Central memory CD8-positive, alpha-beta T cell (primary cell): Measurements from ENCODE around the gene KRTAP5-8.
"Not testable (repeated sequence)": the region's sequence is repeated elsewhere in the genome, so short reads cannot be mapped to it uniquely, and the experiment has no call there.

Source experiments
- ATAC-seq: fragments of 150-1000 bp; cut with Tn5 transposase; replicated peaks from 2 replicates; pipeline ENCODE4 v1.10.0; 2022; ENCODE audit warnings: mild to moderate bottlenecking, moderate FRiP score, moderate number of reproducible peaks; ENCODE audit not compliant: poor library complexity, severe bottlenecking; ENCODE audit errors: extremely low read depth
- DNase-seq, 2 donors: peaks; one replicate each; pipeline ENCODE4 v3.0.0; 2021; ENCODE audit warnings: low spot score in 2 of 2
- H3K27ac Mint-ChIP-seq: one replicate; pipeline ENCODE4 v1.8.0; 2022; ENCODE audit warnings: low read depth, mild to moderate bottlenecking, moderate library complexity, mixed read lengths
- H3K27me3 Mint-ChIP-seq: one replicate; pipeline ENCODE4 v1.8.0; 2022; ENCODE audit warnings: mixed read lengths
- H3K36me3 Mint-ChIP-seq: one replicate; pipeline ENCODE4 v1.8.0; 2022; ENCODE audit warnings: mild to moderate bottlenecking, moderate library complexity, mixed read lengths; ENCODE audit not compliant: insufficient read depth
- H3K4me1 Mint-ChIP-seq: one replicate; pipeline ENCODE4 v1.8.0; 2022; ENCODE audit warnings: mixed read lengths
- H3K4me3 Mint-ChIP-seq: one replicate; pipeline ENCODE4 v1.8.0; 2022; ENCODE audit warnings: mild to moderate bottlenecking, moderate library complexity, mixed read lengths
- H3K9me3 Mint-ChIP-seq: one replicate; pipeline ENCODE4 v1.8.0; 2022; ENCODE audit warnings: mixed read lengths

Gene KRTAP5-8, protein sequence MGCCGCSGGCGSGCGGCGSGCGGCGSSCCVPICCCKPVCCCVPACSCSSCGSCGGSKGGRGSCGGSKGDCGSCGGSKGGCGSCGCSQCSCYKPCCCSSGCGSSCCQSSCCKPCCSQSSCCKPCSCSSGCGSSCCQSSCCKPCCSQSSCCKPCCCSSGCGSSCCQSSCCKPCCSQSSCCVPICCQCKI

DNA sequence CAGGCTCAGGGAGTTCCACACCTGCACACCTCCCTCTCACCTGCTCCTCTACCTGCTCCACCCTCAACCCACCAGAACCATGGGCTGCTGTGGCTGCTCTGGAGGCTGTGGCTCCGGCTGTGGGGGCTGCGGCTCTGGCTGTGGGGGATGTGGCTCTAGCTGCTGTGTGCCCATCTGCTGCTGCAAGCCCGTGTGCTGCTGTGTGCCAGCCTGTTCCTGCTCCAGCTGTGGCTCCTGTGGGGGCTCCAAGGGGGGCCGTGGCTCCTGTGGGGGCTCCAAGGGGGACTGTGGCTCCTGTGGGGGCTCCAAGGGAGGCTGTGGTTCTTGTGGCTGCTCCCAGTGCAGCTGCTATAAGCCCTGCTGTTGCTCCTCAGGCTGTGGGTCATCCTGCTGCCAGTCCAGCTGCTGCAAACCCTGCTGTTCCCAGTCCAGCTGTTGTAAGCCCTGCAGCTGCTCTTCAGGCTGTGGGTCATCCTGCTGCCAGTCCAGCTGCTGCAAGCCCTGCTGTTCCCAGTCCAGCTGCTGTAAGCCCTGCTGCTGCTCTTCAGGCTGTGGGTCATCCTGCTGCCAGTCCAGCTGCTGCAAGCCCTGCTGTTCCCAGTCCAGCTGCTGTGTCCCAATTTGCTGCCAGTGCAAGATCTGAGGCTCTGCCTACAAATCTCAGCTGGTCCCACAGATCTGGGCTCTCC, at the start of gene KRTAP5-8:
Gene KRTAP5-8 (plus strand): TSS at position 49 of the 689 bp plus-strand sequence. CDS start 31 bp downstream, at position 80.
- Mint-ChIP-seq H3K9me3 (peaks cover 11% of the 10 kb centered on the region), H3K27me3 (peaks cover 65% of the 10 kb centered on the region)
- H3K4me1 Mint-ChIP-seq, H3K36me3 Mint-ChIP-seq, ATAC-seq, H3K27ac Mint-ChIP-seq, H3K4me3 Mint-ChIP-seq, DNase-seq: not testable (repeated sequence)

- H3K9me3 Mint-ChIP-seq = no peaks in the 10 kb centered on the region
- peaks cover 14% of the 10 kb centered on the region for H3K4me1 Mint-ChIP-seq
- H3K27me3 Mint-ChIP-seq = no peaks in the 10 kb centered on the region
- H3K36me3 Mint-ChIP-seq = peaks cover 42% of the 10 kb centered on the region
- ATAC-seq (no peak), DNase-seq (no peak)
- peak overlapping the region; percentile 62 for H3K27ac Mint-ChIP-seq
- H3K4me3 Mint-ChIP-seq = no peak overlapping the region
These were observed 49.0 kb upstream of the KRTAP5-8 start for GRCh38 chr11:71488681-71489270.

DNA sequence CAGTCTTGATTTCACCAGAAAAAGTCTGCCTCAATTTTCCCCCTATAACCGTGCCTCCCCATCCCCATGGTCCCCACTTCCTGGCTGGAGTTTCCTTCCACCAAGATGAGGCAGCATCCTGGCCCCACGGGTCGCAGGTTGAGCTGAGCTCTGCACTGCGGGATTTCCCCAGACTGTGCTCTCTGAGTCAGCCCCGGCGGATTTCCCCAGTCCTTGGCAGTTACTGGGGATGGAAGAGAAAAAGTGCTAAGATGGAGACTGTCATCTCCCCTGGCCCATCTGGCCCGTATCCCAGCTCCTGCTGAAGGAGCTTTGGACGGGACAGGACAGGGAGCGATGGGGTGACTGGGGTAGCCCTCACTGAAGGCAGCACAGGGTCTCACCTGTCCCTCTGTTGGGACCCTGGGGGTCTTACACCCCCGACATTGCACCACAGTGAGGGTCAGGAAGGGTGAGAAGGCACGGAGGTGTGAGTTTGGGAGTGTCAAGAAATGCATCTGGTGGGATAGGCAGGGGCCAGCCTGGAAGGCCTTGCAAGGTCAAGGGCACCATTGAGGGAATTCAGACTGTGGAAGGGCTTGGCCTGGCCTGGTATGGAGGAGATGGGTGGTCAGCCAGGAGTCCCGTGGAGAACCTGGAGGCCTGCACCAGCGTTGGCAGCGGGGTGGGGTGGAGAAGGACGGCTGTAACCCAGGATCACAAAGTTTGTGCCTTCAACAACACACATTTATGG, 48.3 kb upstream of the KRTAP5-8 start:
- Mint-ChIP-seq H3K27me3 (no peaks in the 10 kb centered on the region), H3K36me3 (peaks cover 39% of the 10 kb centered on the region), H3K4me3 (no peak overlapping the region), H3K27ac (peak overlapping the region; percentile 62), H3K4me1 (peaks cover 19% of the 10 kb centered on the region), H3K9me3 (no peaks in the 10 kb centered on the region)
- ATAC-seq (no peak), DNase-seq (no peak)

DNA sequence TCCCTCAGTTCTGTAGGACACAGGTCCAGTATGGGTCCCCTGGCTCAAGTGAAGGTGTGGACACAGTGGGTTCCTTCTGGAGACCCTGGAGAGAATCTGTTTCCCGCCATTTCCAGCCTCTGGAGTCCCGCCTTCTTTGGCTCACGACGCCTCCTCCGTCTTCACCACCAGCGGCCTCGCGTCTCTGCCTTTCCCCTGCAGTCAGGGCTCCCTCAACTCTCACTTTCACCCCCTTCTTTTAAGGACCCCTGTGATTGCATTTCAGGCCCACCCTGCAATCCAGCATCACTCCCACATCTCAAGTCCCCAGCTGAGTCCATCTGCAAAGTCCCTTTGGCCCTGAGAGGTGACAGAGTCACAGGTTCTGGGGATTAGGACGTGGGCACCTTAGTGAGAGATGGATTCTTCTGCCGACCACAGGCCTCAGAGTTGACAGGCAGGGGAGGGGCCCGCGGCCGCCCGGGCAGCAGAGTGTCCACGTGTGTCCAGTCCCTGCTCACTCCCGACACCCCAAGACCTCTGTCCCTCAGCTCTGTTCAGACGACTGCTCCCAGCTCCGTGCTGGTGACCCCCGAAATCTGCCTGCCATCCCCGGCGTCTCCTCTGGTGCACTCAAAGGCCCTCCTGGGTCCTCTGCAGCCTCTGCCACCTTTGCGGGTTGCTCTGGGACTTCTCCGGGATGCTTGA, 47.6 kb upstream of the KRTAP5-8 start:
- Mint-ChIP-seq H3K27me3 (no peaks in the 10 kb centered on the region), H3K4me1 (peaks cover 19% of the 10 kb centered on the region), H3K27ac (no peak overlapping the region), H3K4me3 (no peak overlapping the region), H3K9me3 (no peaks in the 10 kb centered on the region), H3K36me3 (peaks cover 43% of the 10 kb centered on the region)
- DNase-seq (no peak), ATAC-seq (no peak)

DNA sequence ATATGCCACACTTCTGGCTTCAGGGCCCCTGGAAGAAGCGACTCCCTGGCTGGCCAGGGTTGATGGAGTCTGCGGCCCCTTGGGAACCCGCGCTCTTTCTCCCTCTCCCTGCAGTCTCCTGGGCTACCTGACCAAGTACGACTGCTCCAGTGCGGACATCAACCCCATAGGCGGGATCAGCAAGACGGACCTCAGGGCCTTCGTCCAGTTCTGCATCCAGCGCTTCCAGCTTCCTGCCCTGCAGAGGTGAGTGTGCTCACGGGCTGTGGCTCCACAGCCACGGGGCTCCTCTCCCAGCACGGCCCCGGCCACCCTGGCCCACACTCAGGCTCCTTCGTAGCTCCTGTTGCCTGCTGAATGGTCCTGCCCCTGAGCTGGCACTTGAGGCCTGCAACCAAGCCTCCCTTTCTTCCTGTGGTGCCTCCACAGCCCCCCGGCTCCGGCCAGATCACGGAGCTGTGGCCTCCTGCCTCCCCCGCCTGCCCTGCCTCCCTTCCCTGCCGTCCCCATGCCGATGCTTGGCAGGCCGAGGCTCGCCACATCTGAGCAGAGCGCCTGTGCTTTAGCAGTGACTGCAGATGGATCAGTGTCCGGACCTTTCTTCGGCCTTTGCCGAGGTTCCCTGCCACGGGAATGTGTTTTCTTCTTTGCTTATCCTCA, 47.0 kb upstream of the KRTAP5-8 start:
- DNase-seq (no peak), ATAC-seq (no peak)
- Mint-ChIP-seq H3K9me3 (no peaks in the 10 kb centered on the region), H3K36me3 (peaks cover 44% of the 10 kb centered on the region), H3K4me1 (peaks cover 19% of the 10 kb centered on the region), H3K4me3 (no peak overlapping the region), H3K27me3 (no peaks in the 10 kb centered on the region), H3K27ac (no peak overlapping the region)

DNA sequence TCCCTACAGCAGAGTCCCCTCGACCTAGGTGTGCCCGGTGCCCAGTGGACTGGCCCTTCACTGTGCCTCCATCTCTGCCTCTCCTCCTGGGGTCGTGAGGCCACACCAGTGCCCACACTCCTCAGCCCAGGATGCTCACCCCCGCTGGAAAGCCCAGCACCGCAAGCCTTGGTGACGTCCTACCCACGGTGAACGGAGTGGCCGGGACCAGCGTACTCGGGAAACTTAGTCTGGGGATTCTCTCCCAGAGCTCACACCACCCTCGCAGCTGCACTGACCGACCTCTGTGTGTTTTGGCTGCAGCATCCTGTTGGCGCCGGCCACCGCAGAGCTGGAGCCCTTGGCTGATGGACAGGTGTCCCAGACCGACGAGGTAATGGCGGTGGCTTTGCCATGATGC, 46.3 kb upstream of the KRTAP5-8 start:
- Mint-ChIP-seq H3K27ac (no peak overlapping the region), H3K4me3 (no peak overlapping the region), H3K9me3 (no peaks in the 10 kb centered on the region), H3K4me1 (peaks cover 19% of the 10 kb centered on the region), H3K36me3 (peaks cover 39% of the 10 kb centered on the region), H3K27me3 (no peaks in the 10 kb centered on the region)
- DNase-seq (no peak), ATAC-seq (no peak)

GRCh38 chr11:71491940-71492339, 45.9 kb upstream of the KRTAP5-8 start:
- H3K4me3 Mint-ChIP-seq = no peak overlapping the region
- peaks cover 41% of the 10 kb centered on the region for H3K36me3 Mint-ChIP-seq
- DNase-seq = no peak
- H3K27me3 Mint-ChIP-seq = no peaks in the 10 kb centered on the region
- H3K27ac Mint-ChIP-seq = no peak overlapping the region
- no peak for ATAC-seq
- no peaks in the 10 kb centered on the region for H3K9me3 Mint-ChIP-seq
- peaks cover 19% of the 10 kb centered on the region for H3K4me1 Mint-ChIP-seq

DNA sequence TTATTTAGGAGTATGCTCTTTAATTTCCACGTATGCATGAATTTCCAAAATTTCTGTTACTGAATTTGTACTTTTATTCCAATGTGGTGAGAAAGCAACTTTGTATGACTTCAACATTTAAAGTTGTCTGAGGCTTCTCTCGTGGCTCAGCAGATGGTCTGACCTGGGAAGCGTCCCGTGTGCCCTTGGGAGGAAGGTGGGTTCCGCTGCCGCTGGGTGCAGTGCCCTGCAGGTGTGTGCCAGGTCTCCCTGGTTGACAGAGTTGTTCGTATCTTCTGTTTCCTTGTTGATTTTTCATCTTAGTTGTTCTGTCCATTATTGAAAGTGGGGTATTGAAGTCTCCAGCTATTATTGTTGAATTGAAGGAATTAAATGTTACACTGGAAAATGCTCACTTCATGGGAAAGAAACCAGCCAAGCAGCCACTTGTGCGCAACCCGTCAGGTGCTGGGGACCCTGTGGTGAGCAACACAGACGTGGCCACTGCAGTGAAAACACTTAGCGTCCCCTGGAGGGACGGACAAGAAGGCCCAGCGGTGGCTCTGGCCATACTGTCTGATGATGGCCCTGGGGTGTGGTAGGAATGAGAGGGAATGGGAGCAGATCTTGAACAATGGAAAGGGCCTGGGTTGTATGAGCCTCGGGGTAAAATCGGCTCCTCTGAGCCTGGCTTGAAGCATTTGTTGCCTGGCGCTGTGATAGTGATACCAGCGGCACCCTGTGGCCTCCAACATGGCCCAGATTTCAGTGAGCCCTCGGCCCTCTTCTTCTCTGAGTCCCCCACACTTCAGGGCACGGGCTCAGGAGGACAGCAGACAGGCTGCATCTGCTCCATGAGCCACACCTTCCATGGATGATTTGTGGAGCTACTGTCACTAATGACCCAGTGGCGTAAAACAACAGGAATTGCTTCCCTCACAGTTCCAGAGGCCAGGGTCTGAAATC, 42.3 kb upstream of the KRTAP5-8 start:
- ATAC-seq (no peak), DNase-seq (no peak)
- Mint-ChIP-seq H3K36me3 (peaks cover 55% of the 10 kb centered on the region), H3K4me3 (no peak overlapping the region), H3K27ac (peak overlapping the region; percentile 7), H3K9me3 (no peaks in the 10 kb centered on the region), H3K4me1 (peaks cover 8% of the 10 kb centered on the region), H3K27me3 (no peaks in the 10 kb centered on the region)

- DNase-seq (no peak), ATAC-seq (no peak)
- no peaks in the 10 kb centered on the region for H3K9me3 Mint-ChIP-seq
- no peak overlapping the region for H3K27ac Mint-ChIP-seq
- peaks cover 5% of the 10 kb centered on the region for H3K4me1 Mint-ChIP-seq
- no peaks in the 10 kb centered on the region for H3K27me3 Mint-ChIP-seq
- H3K36me3 Mint-ChIP-seq = peaks cover 60% of the 10 kb centered on the region
- H3K4me3 Mint-ChIP-seq = no peak overlapping the region
These were observed 41.4 kb upstream of the KRTAP5-8 start for GRCh38 chr11:71496421-71496820.

DNA sequence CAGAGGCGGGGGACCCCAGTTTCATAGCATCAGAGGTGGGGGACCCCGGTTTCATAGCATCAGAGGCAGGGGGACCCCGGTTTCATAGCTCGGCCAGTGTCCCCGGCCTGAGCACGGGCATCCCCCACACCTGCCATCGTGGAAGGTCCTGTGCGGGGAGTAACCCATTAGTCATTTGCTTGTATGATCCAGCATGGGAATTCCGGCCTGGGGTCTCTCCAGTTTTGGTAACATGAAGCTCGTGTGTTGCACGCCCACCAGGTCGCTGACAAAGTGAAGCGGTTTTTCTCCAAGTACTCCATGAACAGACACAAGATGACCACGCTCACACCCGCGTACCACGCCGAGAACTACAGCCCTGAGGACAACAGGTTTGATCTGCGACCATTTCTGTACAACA, 39.7 kb upstream of the KRTAP5-8 start:
- ATAC-seq (no peak), DNase-seq (no peak)
- Mint-ChIP-seq H3K4me3 (no peak overlapping the region), H3K27me3 (no peaks in the 10 kb centered on the region), H3K27ac (no peak overlapping the region), H3K9me3 (no peaks in the 10 kb centered on the region), H3K36me3 (peaks cover 53% of the 10 kb centered on the region), H3K4me1 (peaks cover 5% of the 10 kb centered on the region)

DNA sequence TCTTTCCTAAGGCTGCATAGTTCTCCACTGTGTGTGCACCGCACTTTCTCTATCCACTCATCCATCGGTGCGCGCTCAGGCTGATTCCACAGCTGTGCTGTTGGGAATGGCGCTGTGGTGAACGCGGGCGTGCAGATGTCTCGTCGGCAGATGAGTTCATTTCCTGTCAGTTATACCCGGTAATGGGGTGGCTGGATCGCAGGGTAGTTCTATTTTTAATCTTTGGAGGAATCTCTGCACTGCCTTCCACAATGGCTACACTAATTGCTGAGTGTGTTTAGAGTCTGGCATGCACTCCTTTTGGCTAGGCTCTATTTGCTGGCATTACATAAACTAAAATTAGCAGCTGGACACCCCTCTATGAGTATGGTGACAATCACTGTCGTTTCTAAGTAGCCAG, 38.7 kb upstream of the KRTAP5-8 start:
- ATAC-seq = no peak
- no peak overlapping the region for H3K4me3 Mint-ChIP-seq
- no peak overlapping the region for H3K27ac Mint-ChIP-seq
- H3K9me3 Mint-ChIP-seq = no peaks in the 10 kb centered on the region
- no peaks in the 10 kb centered on the region for H3K27me3 Mint-ChIP-seq
- H3K36me3 Mint-ChIP-seq = peaks cover 51% of the 10 kb centered on the region
- peaks cover 3% of the 10 kb centered on the region for H3K4me1 Mint-ChIP-seq
- no peak for DNase-seq
